Stimulated activated CD4-positive, alpha-beta T cell treated with anti-CD3 and anti-CD28 coated beads, Interleukin-12 subunit alpha, Interleukin-12 subunit beta, amount 100 ng/mL, for 4 hours (primary cell): ENCODE results near the gene LDB2.

ENCODE experiments used
- DNase-seq: peaks from one replicate; pipeline ENCODE4 v3.0.0-alpha.2; 2020

LDB2 gene

GRCh38 chr4:16750882-16751642 lies 147.4 kb downstream of the LDB2 start:
- DNase-seq = no peak

GRCh38 chr4:16750216-16750615 lies 148.2 kb downstream of the LDB2 start:
- no peak for DNase-seq

GRCh38 chr4:16745887-16746286 lies 152.6 kb downstream of the LDB2 start:
- no peak for DNase-seq

GRCh38 chr4:16745009-16745635 lies 153.3 kb downstream of the LDB2 start:
- no peak for DNase-seq

GRCh38 chr4:16741287-16741686 lies 157.2 kb downstream of the LDB2 start:
- no peak for DNase-seq

GRCh38 chr4:16739997-16740624 lies 158.3 kb downstream of the LDB2 start:
- DNase-seq = no peak

GRCh38 chr4:16738558-16738957 lies 159.9 kb downstream of the LDB2 start:
- DNase-seq = no peak

- no peak for DNase-seq
Observed at GRCh38 chr4:16733509-16733908, 164.9 kb downstream of the LDB2 start.

GRCh38 chr4:16732741-16733140 lies 165.7 kb downstream of the LDB2 start:
- no peak for DNase-seq

- DNase-seq = no peak
Observed at GRCh38 chr4:16731776-16732380, 166.6 kb downstream of the LDB2 start.

- no peak for DNase-seq
Observed at GRCh38 chr4:16730522-16731205, 167.8 kb downstream of the LDB2 start.

- no peak for DNase-seq
Observed at GRCh38 chr4:16729336-16729735, 169.1 kb downstream of the LDB2 start.

GRCh38 chr4:16728849-16729248 lies 169.6 kb downstream of the LDB2 start:
- DNase-seq = no peak

GRCh38 chr4:16728111-16728510 lies 170.3 kb downstream of the LDB2 start:
- no peak for DNase-seq

GRCh38 chr4:16727218-16727617 lies 171.2 kb downstream of the LDB2 start:
- DNase-seq = no peak

GRCh38 chr4:16726368-16727050 lies 171.9 kb downstream of the LDB2 start:
- DNase-seq = no peak

GRCh38 chr4:16725252-16725651 lies 173.2 kb downstream of the LDB2 start:
- DNase-seq = no peak

- DNase-seq = no peak
Observed at GRCh38 chr4:16722416-16722815, 176.0 kb downstream of the LDB2 start.

GRCh38 chr4:16721613-16722291 lies 176.7 kb downstream of the LDB2 start:
- DNase-seq = no peak

GRCh38 chr4:16720761-16721160 lies 177.7 kb downstream of the LDB2 start:
- DNase-seq = no peak

- DNase-seq = no peak
Observed at GRCh38 chr4:16717266-16717970, 181.0 kb downstream of the LDB2 start.
